ENCODE results near the gene LHPP.

GRCh38 chr10:124460144-124460543 is 1.5 kb upstream of the LHPP start:
- TF ChIP-seq EZH2 (IDR thresholded peaks at IDR 0.05; ENCODE audit: low read depth) (no peak), CTCF (conservative IDR thresholded peaks at IDR 0.05) (no peak)
